NCI-H748 treated with DMSO at 0.1 percent for 48 hours (cell line): ENCODE measurements around the gene ZNF593.

ENCODE experiments used
- DNase-seq: peaks from one replicate; lab custom pipeline; 2025; lab: John Stamatoyannopoulos, UW

Gene ZNF593

GRCh38 chr1:26148887-26149286, 20.8 kb upstream of the ZNF593 start:
- no peak for DNase-seq

GRCh38 chr1:26153966-26154532, 15.7 kb upstream of the ZNF593 start:
- DNase-seq = no peak

GRCh38 chr1:26154750-26155149, 15.0 kb upstream of the ZNF593 start:
- no peak for DNase-seq

- no peak for DNase-seq
Observed at GRCh38 chr1:26155370-26156284, 14.1 kb upstream of the ZNF593 start.

GRCh38 chr1:26156285-26157038, 13.2 kb upstream of the ZNF593 start:
- no peak for DNase-seq

GRCh38 chr1:26158271-26158907, 11.3 kb upstream of the ZNF593 start:
- no peak for DNase-seq

- DNase-seq = no peak
Observed at GRCh38 chr1:26158908-26159742, 10.6 kb upstream of the ZNF593 start, which contains the start of gene FAM110D. FAM110D (plus strand) TSS chr1:26159079; CDS start chr1:26161292, 2,213 bp downstream.

GRCh38 chr1:26159743-26160039, 10.0 kb upstream of the ZNF593 start:
- no peak for DNase-seq

- DNase-seq = no peak
Observed at GRCh38 chr1:26160527-26161414, 8.9 kb upstream of the ZNF593 start.

GRCh38 chr1:26161415-26162219, 8.1 kb upstream of the ZNF593 start:
- no peak for DNase-seq

GRCh38 chr1:26162220-26162709, 7.4 kb upstream of the ZNF593 start:
- no peak for DNase-seq

- no peak for DNase-seq
Observed at GRCh38 chr1:26163684-26164035, 6.0 kb upstream of the ZNF593 start.

GRCh38 chr1:26164036-26164860, 5.5 kb upstream of the ZNF593 start:
- DNase-seq = no peak

- DNase-seq = no peak
Observed at GRCh38 chr1:26164861-26165842, 4.6 kb upstream of the ZNF593 start.

GRCh38 chr1:26166719-26167281, 2.9 kb upstream of the ZNF593 start:
- DNase-seq = no peak

GRCh38 chr1:26168410-26169197, 1.1 kb upstream of the ZNF593 start, which contains the start of gene C1orf232:
C1orf232 (minus strand) TSS chr1:26168963; CDS start chr1:26168499, 464 bp downstream.
- DNase-seq = no peak
